HG02623 (cell line): ENCODE results near the gene DES.

Experiments used
- ATAC-seq: cut with Tn5 transposase; IDR thresholded peaks from one replicate; pipeline ENCODE4 v1.9.1; 2021; ENCODE audit warnings: moderate library complexity; ENCODE audit not compliant: unreplicated experiment

Gene DES

DNA sequence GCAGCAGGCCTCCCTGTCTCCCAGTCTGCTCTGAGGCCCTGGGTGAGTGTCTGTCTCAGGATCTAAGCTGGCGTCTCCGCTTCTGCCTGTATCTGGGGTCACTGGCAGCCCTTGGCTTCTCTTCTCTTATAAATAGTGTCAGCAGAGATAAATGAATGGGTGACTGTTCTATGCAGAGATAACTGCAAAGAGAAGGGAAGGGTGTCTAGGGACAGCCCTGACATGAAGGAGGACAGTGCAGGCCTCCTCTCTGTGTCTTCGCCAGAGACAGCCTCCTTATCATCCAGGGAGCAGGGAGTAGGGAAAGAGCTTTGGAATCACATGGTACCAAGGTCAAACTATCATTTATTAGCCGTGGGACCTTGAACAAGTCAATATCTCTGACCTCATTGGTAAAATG is 52.3 kb downstream of the DES start:
- ATAC-seq, result no peak

DNA sequence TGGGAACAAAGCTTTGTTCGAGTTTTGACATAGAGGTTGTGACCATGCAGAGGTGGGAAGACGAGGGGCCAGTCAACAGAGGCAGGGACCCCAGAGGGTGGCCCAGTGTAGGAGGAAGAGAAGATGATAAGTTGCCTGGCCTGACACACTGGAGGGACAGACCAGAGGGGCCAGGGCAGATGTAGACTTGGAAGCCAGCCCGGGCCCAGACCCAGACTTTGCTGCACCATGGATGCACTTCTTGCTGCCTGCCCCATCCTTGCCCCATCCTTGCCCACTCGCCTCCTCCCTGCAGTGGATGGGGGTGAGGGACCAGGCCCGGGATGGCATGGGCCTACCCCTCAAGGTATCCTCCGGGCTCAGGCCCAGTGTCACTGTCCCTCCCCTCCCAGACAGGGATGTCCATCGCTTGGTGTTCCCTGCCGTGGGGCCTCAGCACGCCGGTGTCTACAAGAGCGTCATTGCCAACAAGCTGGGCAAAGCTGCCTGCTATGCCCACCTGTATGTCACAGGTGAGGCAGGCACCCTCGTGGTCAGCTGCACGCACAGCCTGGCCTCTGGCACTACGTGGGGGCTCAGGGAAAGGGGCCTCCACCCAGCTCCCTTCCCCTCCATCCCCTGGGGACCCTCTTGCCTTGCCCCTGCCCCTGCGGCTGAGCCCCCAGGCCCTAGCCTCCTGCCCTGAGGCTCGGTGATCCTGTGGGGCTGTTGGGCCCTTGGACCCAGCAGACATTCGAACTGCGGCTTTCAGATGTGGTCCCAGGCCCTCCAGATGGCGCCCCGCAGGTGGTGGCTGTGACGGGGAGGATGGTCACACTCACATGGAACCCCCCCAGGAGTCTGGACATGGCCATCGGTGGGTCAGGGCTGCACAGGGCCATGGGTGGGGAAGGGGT is 53.5 kb downstream of the DES start:
- no peak for ATAC-seq

DNA sequence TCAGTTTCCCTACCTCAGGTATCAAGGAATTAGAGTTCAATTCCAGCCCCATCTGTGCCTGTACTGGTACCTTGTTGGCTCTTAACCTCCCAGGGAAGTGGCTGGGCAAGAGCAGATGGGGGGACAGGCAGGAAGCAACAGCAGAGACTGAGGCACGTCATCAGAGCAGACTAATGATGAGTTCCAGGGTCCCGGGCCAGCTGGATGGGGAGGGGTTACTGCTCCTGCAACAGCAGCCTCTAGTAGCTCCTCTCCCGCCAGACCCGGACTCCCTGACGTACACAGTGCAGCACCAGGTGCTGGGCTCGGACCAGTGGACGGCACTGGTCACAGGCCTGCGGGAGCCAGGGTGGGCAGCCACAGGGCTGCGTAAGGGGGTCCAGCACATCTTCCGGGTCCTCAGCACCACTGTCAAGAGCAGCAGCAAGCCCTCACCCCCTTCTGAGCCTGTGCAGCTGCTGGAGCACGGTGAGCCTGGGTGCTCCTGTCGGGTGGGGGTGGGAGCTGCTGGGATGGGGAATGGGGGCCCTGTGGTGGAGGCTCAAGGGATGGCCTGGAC is 54.5 kb downstream of the DES start:
- ATAC-seq, result no peak

DNA sequence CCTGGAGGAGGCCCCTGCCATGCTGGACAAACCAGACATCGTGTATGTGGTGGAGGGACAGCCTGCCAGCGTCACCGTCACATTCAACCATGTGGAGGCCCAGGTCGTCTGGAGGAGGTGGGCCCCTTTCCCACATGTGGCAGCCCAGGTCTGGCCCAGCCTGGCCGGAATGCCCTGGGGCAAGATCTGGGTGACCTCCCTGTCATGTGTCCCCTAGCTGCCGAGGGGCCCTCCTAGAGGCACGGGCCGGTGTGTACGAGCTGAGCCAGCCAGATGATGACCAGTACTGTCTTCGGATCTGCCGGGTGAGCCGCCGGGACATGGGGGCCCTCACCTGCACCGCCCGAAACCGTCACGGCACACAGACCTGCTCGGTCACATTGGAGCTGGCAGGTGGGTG is 55.3 kb downstream of the DES start:
- no peak for ATAC-seq

DNA sequence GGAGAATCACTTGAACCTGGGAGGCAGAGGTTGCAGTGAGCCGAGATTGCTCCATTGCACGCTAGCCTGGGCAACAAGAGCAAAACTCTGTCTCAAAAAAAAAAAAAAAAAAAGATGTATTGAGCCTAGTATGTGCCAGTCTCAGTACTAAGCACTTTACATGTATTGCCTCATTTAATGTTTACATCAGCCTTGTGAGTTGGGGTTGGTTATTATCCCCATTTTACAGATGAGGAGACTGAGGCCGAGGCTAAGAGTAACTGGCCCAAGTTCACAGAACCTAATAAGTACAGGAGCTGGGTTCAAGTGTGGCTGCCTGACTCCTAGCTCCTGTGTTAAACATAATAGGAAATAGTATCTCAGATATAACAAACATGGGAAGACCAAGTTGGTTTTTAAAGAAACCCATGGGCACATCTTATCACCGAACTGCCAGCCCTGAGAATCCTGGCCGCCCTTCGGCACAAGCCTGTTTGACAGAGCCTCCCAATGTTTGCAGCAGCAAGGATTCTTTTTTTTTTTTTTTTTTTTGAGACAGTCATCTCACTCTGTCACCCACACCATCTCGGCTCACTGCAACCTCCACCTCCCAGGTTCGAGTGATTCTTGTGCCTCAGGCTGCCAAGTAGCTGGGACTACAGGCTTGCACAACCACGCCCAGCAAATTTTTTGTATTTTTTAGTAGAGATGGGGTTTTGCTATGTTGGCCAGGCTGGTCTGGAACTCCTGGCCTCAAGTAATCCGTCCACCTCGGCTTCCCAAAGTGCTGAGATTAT is 56.3 kb downstream of the DES start:
- no peak for ATAC-seq

DNA sequence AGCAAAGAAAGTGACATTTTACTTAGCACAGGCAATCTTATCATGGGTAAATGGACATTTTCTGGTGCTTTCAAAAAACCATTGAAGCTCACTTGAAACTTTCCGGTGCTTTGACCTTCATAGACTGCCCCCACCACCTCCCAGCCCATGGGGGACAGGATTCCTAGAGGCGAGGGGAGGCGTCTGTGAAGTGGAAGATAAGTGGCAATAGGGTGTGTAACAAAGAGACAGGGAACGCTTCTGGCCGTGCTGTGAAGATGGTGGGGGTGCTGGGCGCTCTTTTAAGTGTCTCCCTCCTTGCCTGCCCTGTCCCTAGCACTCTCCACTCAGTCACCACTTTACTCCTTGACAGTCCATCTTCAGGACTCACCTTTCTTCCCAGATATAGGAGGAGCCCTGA is 57.1 kb downstream of the DES start:
- no peak for ATAC-seq

- no peak for ATAC-seq
Measured at GRCh38 chr2:219475697-219476651, 57.8 kb downstream of the DES start.
